Activated CD8-positive, alpha-beta T cell treated with anti-CD3 and anti-CD28 coated beads, Interleukin-2, amount 10 ng/mL, durations not matched to agents 7 days and 5 days (primary cell): ENCODE data around the gene SPANXN5. TPM values are rescaled to one million over a fixed set of nuclear protein-coding genes. Genes with fewer than 3 reads are reported as not detected.
"Not testable (repeated sequence)": the region's sequence is repeated elsewhere in the genome, so short reads cannot be mapped to it uniquely, and the experiment has no call there.

Source experiments
- ATAC-seq: fragments of 150-1000 bp; cut with Tn5 transposase; one replicate; pipeline ENCODE4 v1.10.0; 2021; ENCODE audit warnings: moderate library complexity
- CTCF ChIA-PET: fragments of 350-600 bp; sonication (Branson Sonifier 250); formaldehyde crosslinking; loops from one replicate; lab custom pipeline; 2021; ENCODE audit warnings: antibody characterized with exemption; lab: Charles Lee
- POLR2A ChIA-PET: fragments of 350-600 bp; sonication (Branson Sonifier 250); formaldehyde crosslinking; loops from one replicate; lab custom pipeline; 2021; ENCODE audit warnings: antibody characterized with exemption; lab: Charles Lee
- DNase-seq: peaks from one replicate; pipeline ENCODE4 v3.0.0-alpha.2; 2020
- H3K27ac Mint-ChIP-seq: one replicate; pipeline ENCODE4 v1.8.0; 2021; ENCODE audit warnings: mild to moderate bottlenecking, mixed read lengths
- H3K27me3 Mint-ChIP-seq: one replicate; pipeline ENCODE4 v1.8.0; 2021; ENCODE audit warnings: low read depth, mixed read lengths
- H3K36me3 Mint-ChIP-seq: one replicate; pipeline ENCODE4 v1.8.0; 2021; ENCODE audit warnings: low read depth, mixed read lengths
- H3K4me1 Mint-ChIP-seq: one replicate; pipeline ENCODE4 v1.8.0; 2021; ENCODE audit warnings: low read depth, mixed read lengths
- H3K4me3 Mint-ChIP-seq: one replicate; pipeline ENCODE4 v1.8.0; 2021; ENCODE audit warnings: mild to moderate bottlenecking, mixed read lengths
- H3K9me3 Mint-ChIP-seq: one replicate; pipeline ENCODE4 v1.8.0; 2022; ENCODE audit warnings: mixed read lengths; ENCODE audit not compliant: insufficient read depth
- total RNA-seq, 2 experiments: library from RNA; stranded (reverse); gene quantifications; one replicate each; pipeline ENCODE4 v1.2.3, GENCODE V29; 2021

The SPANXN5 gene, protein sequence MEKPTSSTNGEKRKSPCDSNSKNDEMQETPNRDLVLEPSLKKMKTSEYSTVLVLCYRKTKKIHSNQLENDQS
- total RNA-seq = not detected

DNA sequence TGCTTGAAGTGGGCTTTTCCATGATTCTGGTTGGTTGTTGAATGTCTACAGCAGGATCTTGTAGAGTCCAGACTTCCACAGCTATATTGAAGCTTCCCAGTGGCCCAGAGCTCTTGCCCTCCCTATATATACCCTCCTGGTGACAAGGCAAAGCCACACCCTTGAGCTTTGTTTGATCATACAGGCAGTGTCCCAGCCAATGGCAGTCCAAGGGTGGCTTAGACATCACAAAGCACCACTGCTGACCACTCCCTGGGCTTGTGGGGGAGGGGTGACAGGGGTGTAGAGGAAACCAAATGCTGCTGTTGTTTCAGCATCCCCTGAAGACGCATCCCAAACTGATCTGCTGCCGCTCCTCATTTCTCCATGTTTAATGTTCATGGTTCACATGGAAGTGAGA, at the start of gene SPANXN5:
Gene SPANXN5, minus strand, starts transcription at position 101 of the 400 bp plus-strand sequence. Its CDS starts 79 bp downstream, at position 22.
- H3K4me3 Mint-ChIP-seq, H3K27ac Mint-ChIP-seq, CTCF ChIA-PET, POLR2A ChIA-PET, DNase-seq, H3K9me3 Mint-ChIP-seq, H3K4me1 Mint-ChIP-seq, H3K36me3 Mint-ChIP-seq, H3K27me3 Mint-ChIP-seq, ATAC-seq: not testable (repeated sequence)

DNA sequence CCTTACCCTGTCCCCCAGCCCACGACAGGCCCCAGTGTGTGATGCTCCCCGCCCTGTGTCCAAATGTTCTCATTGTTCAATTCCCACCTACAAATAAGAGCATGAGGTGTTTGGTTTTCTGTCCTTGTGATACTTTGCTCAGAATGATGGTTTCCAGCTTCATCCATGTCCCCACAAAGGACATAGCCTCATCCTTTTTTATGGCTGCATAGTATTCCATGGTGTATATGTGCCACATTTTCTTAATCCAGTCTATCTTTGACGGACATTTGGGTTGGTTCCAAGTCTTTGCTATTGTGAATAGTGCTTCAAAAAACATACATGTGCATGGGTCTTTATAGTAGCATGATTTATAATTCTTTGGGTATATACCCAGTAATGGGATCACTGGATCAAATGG, 46.4 kb upstream of the SPANXN5 start:
- POLR2A ChIA-PET = not testable (repeated sequence)

DNA sequence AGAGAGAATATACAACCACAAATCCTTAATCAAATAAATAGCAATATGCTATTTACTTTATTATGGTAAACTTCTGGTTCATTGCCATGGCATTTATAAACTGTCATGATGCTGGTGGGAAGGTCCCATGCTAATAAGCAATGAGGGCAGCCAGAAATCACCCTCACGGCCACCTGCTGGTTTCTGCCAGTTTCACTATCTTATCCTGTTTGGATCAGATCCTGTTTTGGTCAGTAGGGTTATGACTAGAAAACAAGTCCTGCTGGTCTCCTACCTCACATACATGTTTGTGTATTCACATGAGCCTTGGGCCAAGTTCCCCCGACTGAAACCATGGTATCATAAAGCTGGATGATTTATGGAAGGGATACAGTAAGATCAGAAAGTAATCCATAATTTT, 41.9 kb upstream of the SPANXN5 start:
- no peaks in the 10 kb centered on the region for H3K4me1 Mint-ChIP-seq
- no peak overlapping the region for H3K4me3 Mint-ChIP-seq
- peaks cover 2% of the 10 kb centered on the region for H3K27me3 Mint-ChIP-seq
- H3K36me3 Mint-ChIP-seq = no peaks in the 10 kb centered on the region
- POLR2A ChIA-PET = no interaction called here
- CTCF ChIA-PET = no interaction called here
- H3K27ac Mint-ChIP-seq = no peak overlapping the region
- no peaks in the 10 kb centered on the region for H3K9me3 Mint-ChIP-seq
- ATAC-seq = no peak
- no peak for DNase-seq

More for the DNA sequence above, 46.4 kb upstream of the SPANXN5 start:
- CTCF ChIA-PET, H3K36me3 Mint-ChIP-seq, ATAC-seq, H3K27me3 Mint-ChIP-seq, H3K27ac Mint-ChIP-seq, DNase-seq, H3K4me1 Mint-ChIP-seq, H3K4me3 Mint-ChIP-seq, H3K9me3 Mint-ChIP-seq: not testable (repeated sequence)

DNA sequence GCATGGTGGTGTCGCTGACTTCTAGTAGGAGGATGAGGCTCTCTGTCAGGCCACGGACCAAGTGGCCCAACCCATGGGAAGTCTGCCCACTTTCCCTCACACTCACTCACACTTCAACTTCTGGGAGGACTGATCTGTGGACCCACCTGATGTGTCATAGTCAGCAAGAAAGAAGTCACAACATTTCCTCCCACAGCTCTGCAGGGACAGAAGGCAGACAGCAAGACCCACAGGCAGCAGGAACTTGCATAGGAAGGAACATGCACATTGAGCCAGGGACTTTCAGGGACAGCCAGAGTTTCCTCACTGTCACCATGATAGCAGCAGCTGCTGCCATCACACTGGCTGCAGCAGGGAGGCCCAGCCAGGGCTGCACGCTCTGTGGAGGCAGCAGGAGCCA, 33.3 kb upstream of the SPANXN5 start:
- no peaks in the 10 kb centered on the region for H3K27me3 Mint-ChIP-seq
- no peaks in the 10 kb centered on the region for H3K9me3 Mint-ChIP-seq
- DNase-seq = no peak
- ChIA-PET POLR2A (no interaction called here), CTCF (no interaction called here)
- H3K36me3 Mint-ChIP-seq = no peaks in the 10 kb centered on the region
- H3K4me3 Mint-ChIP-seq = no peak overlapping the region
- no peak overlapping the region for H3K27ac Mint-ChIP-seq
- ATAC-seq = no peak
- H3K4me1 Mint-ChIP-seq = no peaks in the 10 kb centered on the region

DNA sequence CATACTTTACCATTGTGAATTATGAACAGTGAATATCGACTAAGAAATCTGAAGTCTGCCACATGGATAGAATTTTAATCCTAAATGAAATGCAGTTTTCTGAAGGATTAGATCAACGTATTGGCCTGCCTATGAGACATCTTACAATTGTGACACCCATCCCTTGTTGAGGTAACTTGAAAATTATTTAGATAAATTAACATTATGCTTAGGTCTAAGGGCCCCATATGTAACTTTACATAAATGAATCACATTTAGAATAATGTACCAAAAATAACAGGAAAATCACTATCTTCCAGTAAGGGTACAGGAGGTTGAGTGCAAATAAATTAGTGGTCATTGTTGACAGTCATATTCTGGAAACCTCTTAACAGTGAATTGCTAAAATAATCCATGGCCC, 27.4 kb upstream of the SPANXN5 start:
- H3K27me3 Mint-ChIP-seq = no peaks in the 10 kb centered on the region
- no peaks in the 10 kb centered on the region for H3K36me3 Mint-ChIP-seq
- H3K9me3 Mint-ChIP-seq = no peaks in the 10 kb centered on the region
- H3K4me1 Mint-ChIP-seq = no peaks in the 10 kb centered on the region
- H3K4me3 Mint-ChIP-seq = no peak overlapping the region
- H3K27ac Mint-ChIP-seq = no peak overlapping the region
- ATAC-seq = no peak
- DNase-seq = no peak
- POLR2A ChIA-PET = no interaction called here
- CTCF ChIA-PET = no interaction called here

DNA sequence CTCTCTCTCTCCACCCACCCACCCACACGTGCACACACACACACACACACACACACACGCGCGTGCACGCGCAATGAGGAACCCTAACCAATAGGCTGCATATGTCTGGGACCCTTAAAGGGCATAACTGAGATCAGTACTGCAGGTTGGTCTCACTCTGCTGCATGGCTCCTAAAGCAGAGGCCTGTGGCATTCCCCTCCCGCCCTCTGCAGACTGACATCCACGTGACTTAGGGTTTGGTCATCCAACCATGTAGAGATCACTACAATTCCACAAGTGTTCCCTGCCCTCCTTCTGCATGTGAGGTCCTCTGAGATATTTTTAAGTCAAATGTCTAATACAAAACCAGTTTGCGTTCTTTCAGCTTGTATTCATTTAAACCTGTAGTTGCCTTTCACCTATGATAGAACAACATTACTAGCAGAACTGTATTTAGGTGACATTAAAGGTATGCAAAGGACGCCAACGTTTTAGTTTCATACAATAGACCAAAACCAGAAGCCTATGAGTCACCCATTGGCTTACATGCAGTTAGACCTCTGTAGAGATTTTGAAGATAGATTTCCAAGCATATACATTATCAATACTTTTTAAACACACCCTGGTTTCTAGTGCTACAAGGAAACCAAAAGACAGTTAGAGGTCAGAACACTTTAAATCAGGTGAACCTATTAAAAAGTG, 24.0 kb upstream of the SPANXN5 start:
- POLR2A ChIA-PET = no interaction called here
- no peak overlapping the region for H3K4me3 Mint-ChIP-seq
- H3K36me3 Mint-ChIP-seq = no peaks in the 10 kb centered on the region
- CTCF ChIA-PET = no interaction called here
- no peaks in the 10 kb centered on the region for H3K4me1 Mint-ChIP-seq
- H3K9me3 Mint-ChIP-seq = no peaks in the 10 kb centered on the region
- ATAC-seq (no peak), DNase-seq (no peak)
- no peak overlapping the region for H3K27ac Mint-ChIP-seq
- no peaks in the 10 kb centered on the region for H3K27me3 Mint-ChIP-seq

DNA sequence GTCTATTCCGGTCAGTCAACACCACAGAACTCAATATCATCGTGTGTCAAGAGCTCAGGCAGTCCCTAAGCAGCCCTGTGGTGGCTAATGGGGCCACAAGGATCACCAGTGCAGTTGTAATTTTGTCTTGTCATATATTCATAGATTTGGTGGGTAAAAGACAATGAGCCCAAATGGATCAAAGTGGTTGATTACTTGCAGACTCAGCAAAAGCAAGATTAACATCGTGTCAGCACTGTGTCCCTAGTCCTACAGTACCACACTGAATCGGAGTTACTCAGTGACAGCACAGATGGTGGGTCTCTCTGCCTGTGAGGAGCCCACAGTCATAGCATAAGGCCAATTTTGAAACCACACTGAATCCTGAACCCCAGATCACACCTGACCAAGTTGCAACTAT, 22.6 kb upstream of the SPANXN5 start:
- ChIA-PET POLR2A (no interaction called here), CTCF (no interaction called here)
- ATAC-seq (no peak), DNase-seq (no peak)
- H3K9me3 Mint-ChIP-seq = no peaks in the 10 kb centered on the region
- H3K27ac Mint-ChIP-seq = no peak overlapping the region
- no peaks in the 10 kb centered on the region for H3K36me3 Mint-ChIP-seq
- no peak overlapping the region for H3K4me3 Mint-ChIP-seq
- no peaks in the 10 kb centered on the region for H3K27me3 Mint-ChIP-seq
- no peaks in the 10 kb centered on the region for H3K4me1 Mint-ChIP-seq

DNA sequence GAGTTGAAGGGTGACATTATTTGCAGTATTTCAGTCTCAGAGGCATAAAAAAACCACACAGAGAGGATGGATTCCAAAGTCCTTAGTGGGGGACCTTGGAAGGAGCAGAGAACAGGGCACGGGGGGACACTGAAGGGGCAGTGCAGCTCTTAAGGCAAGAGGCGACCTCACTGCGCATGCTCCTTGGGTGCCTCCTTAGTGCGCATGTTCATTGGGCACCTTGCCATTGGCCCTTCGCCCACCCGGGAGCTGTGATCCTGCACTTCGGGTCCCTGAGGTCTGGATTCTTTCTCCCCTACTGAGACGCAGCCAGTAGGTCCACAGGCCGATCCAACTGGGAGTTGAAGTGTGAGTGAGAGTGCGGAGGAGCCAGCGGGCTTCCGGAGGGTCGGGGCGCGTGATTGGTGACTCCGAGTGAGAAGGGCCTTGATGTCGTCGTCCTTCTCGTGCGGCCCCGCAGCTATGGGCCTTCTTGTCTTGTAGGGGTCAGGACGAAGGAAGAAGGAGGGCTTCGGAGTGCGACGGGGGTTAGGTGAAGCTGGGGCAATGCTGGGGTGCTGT, 13.9 kb upstream of the SPANXN5 start, which contains the start of gene XAGE5:
Gene XAGE5, plus strand, starts transcription at position 223 of the 561 bp plus-strand sequence. CDS start 1,280 bp downstream, outside the sequence.
- no peak for ATAC-seq
- no peak within 1 kb of the TSS for H3K4me3 Mint-ChIP-seq
- POLR2A ChIA-PET = no interaction called here
- H3K4me1 Mint-ChIP-seq = no peaks in the 10 kb centered on the region
- no peak for DNase-seq
- CTCF ChIA-PET = no interaction called here
- H3K27ac Mint-ChIP-seq = no peak within 1 kb of the TSS
- no peaks in the 10 kb centered on the region for H3K36me3 Mint-ChIP-seq
- no peaks in the 10 kb centered on the region for H3K27me3 Mint-ChIP-seq
- no peaks in the 10 kb centered on the region for H3K9me3 Mint-ChIP-seq

DNA sequence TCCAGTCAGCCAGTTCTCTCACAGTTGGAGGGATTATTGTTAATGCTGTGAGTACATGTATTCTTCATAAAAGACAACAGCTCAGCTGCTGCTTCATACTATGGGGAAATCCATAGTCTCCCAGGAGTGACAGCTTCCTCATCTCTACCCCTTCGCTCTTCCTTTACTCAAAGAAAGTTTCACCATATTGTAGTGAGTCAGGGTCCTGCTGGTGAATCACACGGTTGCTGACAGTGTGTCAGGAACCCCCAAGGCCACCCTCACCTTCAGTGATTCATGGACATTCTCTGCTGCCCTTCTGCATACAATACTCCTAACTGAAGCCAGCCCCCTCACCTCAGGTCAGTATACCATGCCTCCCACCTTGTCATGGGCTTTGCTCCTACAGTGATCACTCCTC, 7.6 kb upstream of the SPANXN5 start:
- H3K27me3 Mint-ChIP-seq, ATAC-seq, H3K36me3 Mint-ChIP-seq, H3K4me1 Mint-ChIP-seq, H3K9me3 Mint-ChIP-seq, H3K4me3 Mint-ChIP-seq, POLR2A ChIA-PET, DNase-seq, H3K27ac Mint-ChIP-seq, CTCF ChIA-PET: not testable (repeated sequence)

DNA sequence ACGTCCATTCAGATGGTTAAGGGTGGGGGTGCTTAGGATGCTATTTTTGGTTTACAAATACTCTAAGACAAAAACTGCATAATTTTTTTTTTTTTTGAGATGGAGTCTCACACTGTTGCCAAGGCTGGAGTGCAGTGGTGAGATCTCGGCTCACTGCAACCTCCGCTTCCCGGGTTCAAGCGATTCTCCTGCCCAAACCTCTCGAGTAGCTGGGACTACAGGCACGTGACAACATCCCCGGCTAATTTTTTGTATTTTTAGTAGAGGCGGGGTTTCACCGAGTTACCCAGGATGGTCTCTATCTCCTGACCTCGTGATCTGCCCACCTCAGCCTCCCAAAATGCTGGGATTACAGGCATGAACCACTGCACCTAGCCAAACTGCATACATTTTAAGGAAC, 23.7 kb downstream of the SPANXN5 start:
- H3K36me3 Mint-ChIP-seq, CTCF ChIA-PET: not testable (repeated sequence)

DNA sequence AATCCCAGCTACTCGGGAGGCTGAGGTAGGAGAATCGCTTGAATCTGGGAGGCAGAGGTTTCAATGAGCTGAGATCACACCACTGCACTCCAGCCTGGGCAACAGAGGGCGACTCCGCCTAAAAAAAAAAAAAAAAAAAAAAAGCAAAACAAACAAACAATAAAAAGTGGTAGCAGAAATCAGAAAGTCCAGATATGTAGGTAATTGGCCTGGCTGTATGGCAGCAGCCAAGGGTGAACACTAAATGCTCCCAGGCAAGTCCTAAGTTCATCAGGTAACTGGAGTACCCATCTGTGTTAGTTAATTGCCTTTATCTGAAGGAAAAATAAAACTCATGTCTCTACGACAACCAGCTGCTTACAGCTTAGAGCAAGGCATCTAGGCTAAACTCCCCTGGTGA, 31.2 kb downstream of the SPANXN5 start:
- H3K4me3 Mint-ChIP-seq, H3K4me1 Mint-ChIP-seq, DNase-seq, H3K27ac Mint-ChIP-seq, H3K36me3 Mint-ChIP-seq, H3K9me3 Mint-ChIP-seq, ATAC-seq, CTCF ChIA-PET, POLR2A ChIA-PET, H3K27me3 Mint-ChIP-seq: not testable (repeated sequence)

More for the DNA sequence above, 23.7 kb downstream of the SPANXN5 start:
- DNase-seq, H3K4me3 Mint-ChIP-seq, H3K27me3 Mint-ChIP-seq, H3K4me1 Mint-ChIP-seq, H3K9me3 Mint-ChIP-seq, H3K27ac Mint-ChIP-seq, ATAC-seq, POLR2A ChIA-PET: not testable (repeated sequence)

DNA sequence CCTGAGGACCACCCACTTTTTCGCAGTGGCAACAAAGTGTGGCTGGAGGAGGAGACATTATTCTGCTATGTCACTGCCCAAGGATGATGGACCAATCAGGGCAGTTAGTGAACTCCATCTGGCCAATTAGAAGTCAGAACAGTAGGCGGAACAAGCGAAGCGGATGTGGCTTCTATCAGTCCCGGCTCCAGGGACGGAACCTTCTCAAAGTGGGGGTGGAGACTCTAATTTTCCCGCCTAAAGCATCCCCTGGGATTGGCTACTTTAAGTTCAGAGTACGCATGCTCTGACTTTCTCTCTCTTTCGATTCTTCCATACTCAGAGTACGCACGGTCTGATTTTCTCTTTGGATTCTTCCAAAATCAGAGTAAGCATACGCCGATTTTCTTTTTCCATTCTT, 46.3 kb downstream of the SPANXN5 start, which contains the start of gene SSX2B:
Gene SSX2B, plus strand, starts transcription at position 301 of the 400 bp plus-strand sequence. CDS start 1,429 bp downstream, outside the sequence.
- H3K36me3 Mint-ChIP-seq, ATAC-seq, DNase-seq, CTCF ChIA-PET, H3K27ac Mint-ChIP-seq, H3K4me1 Mint-ChIP-seq, H3K4me3 Mint-ChIP-seq, H3K27me3 Mint-ChIP-seq, POLR2A ChIA-PET, H3K9me3 Mint-ChIP-seq: not testable (repeated sequence)
